Dermis microvascular lymphatic vessel endothelial cell (primary cell): ENCODE data around the gene AP2A2. TPM values are rescaled to one million over a fixed set of nuclear protein-coding genes. Genes with fewer than 3 reads are reported as not detected.

Source experiments
- DNase-seq, 2 donors: peaks; one replicate each; pipeline versions ENCODE4 v3.0.0 to v3.0.0-alpha.2; 2010; ENCODE audit warnings: low read depth in 2 of 2
- total RNA-seq: library from RNA; depleted of rRNA; stranded (reverse); fragments of >200 nt; gene quantifications from 2 replicates; pipeline ENCODE4 v1.2.1, GENCODE V29; 2014

The AP2A2 gene
- total RNA-seq, 1 donor from 2014 or later, result 25.9 TPM

GRCh38 chr11:1014276-1014675, 88.6 kb downstream of the AP2A2 start:
- no peak for DNase-seq

GRCh38 chr11:1015064-1015463, 89.4 kb downstream of the AP2A2 start:
- no peak for DNase-seq

GRCh38 chr11:1015826-1016545, 90.3 kb downstream of the AP2A2 start:
- no peak for DNase-seq

- peak in 1 of 2 donors; percentile 17 for DNase-seq
Measured at GRCh38 chr11:1016610-1017126, 91.0 kb downstream of the AP2A2 start.

- DNase-seq, result peak in 1 of 2 donors; percentile 12
Measured at GRCh38 chr11:1017269-1018005, 91.8 kb downstream of the AP2A2 start.

GRCh38 chr11:1018091-1018490, 92.4 kb downstream of the AP2A2 start:
- DNase-seq, result no peak

- no peak for DNase-seq
Measured at GRCh38 chr11:1019321-1019910, 93.7 kb downstream of the AP2A2 start.

GRCh38 chr11:1020211-1020905, 94.7 kb downstream of the AP2A2 start:
- DNase-seq, result no peak

GRCh38 chr11:1022411-1022810, 96.7 kb downstream of the AP2A2 start:
- no peak for DNase-seq

GRCh38 chr11:1022908-1023810, 97.5 kb downstream of the AP2A2 start:
- DNase-seq, result no peak

- no peak for DNase-seq
Measured at GRCh38 chr11:1023811-1024596, 98.3 kb downstream of the AP2A2 start.

- DNase-seq, result no peak
Measured at GRCh38 chr11:1024597-1025409, 99.1 kb downstream of the AP2A2 start.

GRCh38 chr11:1025410-1026162, 99.9 kb downstream of the AP2A2 start:
- no peak for DNase-seq

GRCh38 chr11:1026163-1026450, 100.4 kb downstream of the AP2A2 start:
- DNase-seq, result no peak

GRCh38 chr11:1026641-1027482, 101.2 kb downstream of the AP2A2 start:
- no peak for DNase-seq

- DNase-seq, result no peak
Measured at GRCh38 chr11:1027483-1028290, 102.0 kb downstream of the AP2A2 start.

- no peak for DNase-seq
Measured at GRCh38 chr11:1028291-1028540, 102.5 kb downstream of the AP2A2 start.
